Peyer's patch (tissue), 4 donors: ENCODE data around the gene DCLK1. TPM values are rescaled to one million over a fixed set of nuclear protein-coding genes. Genes with fewer than 3 reads are reported as not detected.

Experiments used
- DNase-seq, 3 donors: peaks; one replicate each; pipeline ENCODE4 v3.0.0-alpha.2; 2017 to 2019
- H3K27ac ChIP-seq, 4 donors: fragments of 200-600 bp; sonication (generic); one replicate each; pipeline ENCODE4 v1.5.1; 2016 to 2019
- H3K27me3 ChIP-seq, 2 donors: fragments of 200-600 bp; sonication (generic); one replicate each; pipeline ENCODE4 v1.5.1; 2019
- H3K36me3 ChIP-seq, 3 donors: fragments of 200-600 bp; sonication (generic); one replicate each; pipeline ENCODE4 v1.5.1; 2016 to 2019
- H3K4me1 ChIP-seq, 4 donors: fragments of 200-600 bp; sonication (generic); one replicate each; pipeline ENCODE4 v1.5.1; 2016 to 2019
- H3K4me3 ChIP-seq, 4 donors: fragments of 200-600 bp; sonication (generic); 1 replicate in 3 of 4; 2 replicates in 1 of 4; pipeline ENCODE4 v1.5.1; 2016 to 2019; ENCODE audit warnings: mild to moderate bottlenecking in 1 of 4
- H3K9me3 ChIP-seq, 4 donors: fragments of 200-600 bp; sonication (generic); one replicate each; pipeline ENCODE4 v1.5.1; 2016 to 2019; ENCODE audit warnings: mild to moderate bottlenecking in 1 of 4
- POLR2A ChIP-seq, 2 donors: fragments of 450-650 bp; IDR thresholded peaks; one replicate each; pipeline ENCODE4 v1.5.1; 2017; ENCODE audit warnings: antibody characterized with exemption in 2 of 2, mild to moderate bottlenecking in 2 of 2, moderate library complexity in 2 of 2
- total RNA-seq, 4 donors: library from RNA; depleted of rRNA; stranded (reverse); fragments of >200 nt; gene quantifications; one replicate each; pipeline ENCODE4 v1.1.0, GENCODE V29; 2016
- TF ChIP-seq, protein P1 (sequence below), 6 experiments: fragments of 450-650 bp in 4 of 6; fragments of 200-600 bp in 2 of 6; sonication (generic) in 1 of 6; IDR thresholded peaks; one replicate each; pipeline ENCODE4 v1.5.1; 2017 to 2019; ENCODE audit warnings: antibody characterized with exemption in 6 of 6, mild to moderate bottlenecking in 3 of 6, moderate library complexity in 1 of 6

The DCLK1 gene
- total RNA-seq, 4 donors from 2014 or later: 3.7 to 23.1 (median 9.1) TPM

DNA sequence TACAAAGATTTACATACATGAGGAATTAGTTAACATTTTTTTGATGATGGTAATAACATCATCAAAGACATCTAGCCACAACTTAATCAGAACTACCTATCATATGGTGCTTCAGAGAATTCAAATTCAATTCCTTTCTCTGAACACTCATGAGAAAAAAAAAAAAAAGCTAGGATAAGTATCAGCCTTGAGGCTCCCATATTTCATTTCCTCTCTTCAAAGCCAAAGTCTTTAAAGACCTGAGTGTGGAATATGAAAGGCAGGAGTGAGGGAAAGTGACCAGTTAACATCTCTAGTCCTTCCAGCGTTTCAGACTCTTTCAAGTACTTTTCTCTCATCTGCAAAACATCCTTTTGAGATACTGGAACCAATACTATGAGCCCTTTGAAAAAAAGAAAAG, 137.5 kb downstream of the DCLK1 start:
- no peak for DNase-seq
- Histone ChIP-seq H3K4me3 (no peak overlapping the region), H3K27ac (no peak overlapping the region), H3K36me3 (no peaks in the 10 kb centered on the region), H3K27me3 (no peaks in the 10 kb centered on the region), H3K9me3 (no peaks in the 10 kb centered on the region), H3K4me1 (no peaks in the 10 kb centered on the region)
- TF ChIP-seq POLR2A (IDR thresholded peaks at IDR 0.05): no peak
- TF ChIP-seq, protein P1, sequence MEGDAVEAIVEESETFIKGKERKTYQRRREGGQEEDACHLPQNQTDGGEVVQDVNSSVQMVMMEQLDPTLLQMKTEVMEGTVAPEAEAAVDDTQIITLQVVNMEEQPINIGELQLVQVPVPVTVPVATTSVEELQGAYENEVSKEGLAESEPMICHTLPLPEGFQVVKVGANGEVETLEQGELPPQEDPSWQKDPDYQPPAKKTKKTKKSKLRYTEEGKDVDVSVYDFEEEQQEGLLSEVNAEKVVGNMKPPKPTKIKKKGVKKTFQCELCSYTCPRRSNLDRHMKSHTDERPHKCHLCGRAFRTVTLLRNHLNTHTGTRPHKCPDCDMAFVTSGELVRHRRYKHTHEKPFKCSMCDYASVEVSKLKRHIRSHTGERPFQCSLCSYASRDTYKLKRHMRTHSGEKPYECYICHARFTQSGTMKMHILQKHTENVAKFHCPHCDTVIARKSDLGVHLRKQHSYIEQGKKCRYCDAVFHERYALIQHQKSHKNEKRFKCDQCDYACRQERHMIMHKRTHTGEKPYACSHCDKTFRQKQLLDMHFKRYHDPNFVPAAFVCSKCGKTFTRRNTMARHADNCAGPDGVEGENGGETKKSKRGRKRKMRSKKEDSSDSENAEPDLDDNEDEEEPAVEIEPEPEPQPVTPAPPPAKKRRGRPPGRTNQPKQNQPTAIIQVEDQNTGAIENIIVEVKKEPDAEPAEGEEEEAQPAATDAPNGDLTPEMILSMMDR (IDR thresholded peaks at IDR 0.05): no peak

DNA sequence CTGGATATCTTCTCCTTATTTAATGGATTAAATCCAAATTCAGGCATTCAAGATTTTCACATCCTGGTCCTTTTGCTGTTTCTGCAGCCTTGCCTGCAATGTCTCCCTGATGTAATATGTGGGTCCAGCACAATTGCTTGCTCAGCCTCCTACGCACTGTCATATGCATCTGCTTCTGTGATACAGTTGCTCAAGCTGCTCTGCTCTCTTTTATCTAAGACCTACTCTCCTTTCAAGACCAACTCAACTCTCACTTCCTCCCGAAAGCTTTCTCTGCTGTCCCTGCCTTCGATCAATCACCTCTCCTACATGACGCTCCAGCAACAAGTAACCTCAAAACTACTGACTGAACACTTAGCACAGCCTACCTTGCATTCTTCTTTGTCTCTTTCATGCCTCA, 138.2 kb downstream of the DCLK1 start:
- no peak for DNase-seq
- no peak overlapping the region for H3K4me3 ChIP-seq
- TF ChIP-seq, protein P1 (IDR thresholded peaks at IDR 0.05): no peak
- no peak for TF ChIP-seq POLR2A (IDR thresholded peaks at IDR 0.05)
- H3K36me3 ChIP-seq: no peaks in the 10 kb centered on the region
- no peaks in the 10 kb centered on the region for H3K4me1 ChIP-seq
- H3K27me3 ChIP-seq: no peaks in the 10 kb centered on the region
- H3K27ac ChIP-seq: no peak overlapping the region
- H3K9me3 ChIP-seq: no peaks in the 10 kb centered on the region

- DNase-seq: no peak
- Histone ChIP-seq H3K27me3 (no peaks in the 10 kb centered on the region), H3K4me3 (no peak overlapping the region), H3K4me1 (no peaks in the 10 kb centered on the region), H3K27ac (no peak overlapping the region), H3K9me3 (no peaks in the 10 kb centered on the region), H3K36me3 (no peaks in the 10 kb centered on the region)
- TF ChIP-seq, protein P1 (IDR thresholded peaks at IDR 0.05): no peak
- TF ChIP-seq POLR2A (IDR thresholded peaks at IDR 0.05): no peak
Measured at GRCh38 chr13:35990196-35990595, 141.0 kb downstream of the DCLK1 start.

- Histone ChIP-seq H3K4me1 (no peaks in the 10 kb centered on the region), H3K9me3 (no peaks in the 10 kb centered on the region), H3K4me3 (no peak overlapping the region), H3K27me3 (no peaks in the 10 kb centered on the region), H3K27ac (no peak overlapping the region), H3K36me3 (no peaks in the 10 kb centered on the region)
- TF ChIP-seq POLR2A (IDR thresholded peaks at IDR 0.05): no peak
- TF ChIP-seq, protein P1 (IDR thresholded peaks at IDR 0.05): no peak
- DNase-seq: no peak
Measured at GRCh38 chr13:35988648-35989081, 142.5 kb downstream of the DCLK1 start.

- H3K27me3 ChIP-seq: no peaks in the 10 kb centered on the region
- no peak overlapping the region for H3K4me3 ChIP-seq
- TF ChIP-seq, protein P1 (IDR thresholded peaks at IDR 0.05): no peak
- TF ChIP-seq POLR2A (IDR thresholded peaks at IDR 0.05): no peak
- H3K9me3 ChIP-seq: no peaks in the 10 kb centered on the region
- no peaks in the 10 kb centered on the region for H3K36me3 ChIP-seq
- H3K27ac ChIP-seq: no peak overlapping the region
- no peak for DNase-seq
- no peaks in the 10 kb centered on the region for H3K4me1 ChIP-seq
Measured at GRCh38 chr13:35987572-35988513, 143.3 kb downstream of the DCLK1 start.
